K562 (cell line): ENCODE measurements around the gene HDAC7. TPM values are rescaled to one million over a fixed set of nuclear protein-coding genes. Genes with fewer than 3 reads are reported as not detected.

Source experiments
- ATAC-seq: fragments of 200-7000 bp; cut with Tn5 transposase; 3 replicates; pipeline ENCODE4 v1.9.1; 2020; ENCODE audit warnings: moderate library complexity
- BruUV-seq: library from RNA; stranded (reverse); fragments of 400-500 nt; replicated peaks from 2 replicates; lab custom pipeline; 2021; lab: Mats Ljungman, UMichigan
- CTCF ChIA-PET: fragments of 300-600 bp; formaldehyde crosslinking; extraction: SDS; loops from one replicate; lab custom pipeline; 2021; ENCODE audit warnings: low intra/inter-chr PET ratio; lab: Yijun Ruan, JAX
- POLR2A ChIA-PET: fragments of 300-600, 350-650 bp; sonication (Branson Sonifier 250); formaldehyde crosslinking; extraction: SDS; loops from one replicate; lab custom pipeline; 2021; ENCODE audit warnings: antibody characterized with exemption, inconsistent platforms; lab: Yijun Ruan, JAX
- DNase-seq, 4 experiments: peaks; one replicate each; pipeline versions ENCODE4 v3.0.0 to v3.0.0-alpha.2; 2011 to 2018; ENCODE audit warnings: low spot score in 3 of 4, mixed read lengths in 3 of 4; ENCODE audit errors: extremely low read depth in 1 of 4
- FAIRE-seq: peaks from 2 replicates; lab custom pipeline; 2011; peaks lifted over from hg19 to GRCh38; lab: Jason Lieb, UNC
- H2AFZ ChIP-seq: 2 replicates; pipeline ENCODE4 v1.6.0; 2011; ENCODE audit warnings: low read depth, low read length, control low read depth, inconsistent platforms
- H3K27ac ChIP-seq: fragments of 200-600 bp; 3 replicates; pipeline ENCODE4 v1.8.0; 2011; ENCODE audit warnings: low read depth, mild to moderate bottlenecking, control low read depth, inconsistent platforms, low read length, moderate library complexity, mixed read lengths; ENCODE audit errors: extremely low read depth
- H3K27me3 ChIP-seq, 2 experiments: fragments of 300-600 bp in 1 of 2; 2 replicates in 1 of 2; 3 replicates in 1 of 2; pipeline versions ENCODE4 v1.6.0 to v1.8.0; 2011; ENCODE audit warnings: inconsistent platforms in 2 of 2, low read length in 2 of 2, mild to moderate bottlenecking in 1 of 2, mixed read lengths in 1 of 2, moderate library complexity in 1 of 2; ENCODE audit not compliant: control insufficient read depth in 2 of 2, insufficient read depth in 2 of 2
- H3K36me3 ChIP-seq: fragments of 300-600 bp; 3 replicates; pipeline ENCODE4 v1.8.0; 2011; ENCODE audit warnings: mild to moderate bottlenecking, low read length, inconsistent platforms; ENCODE audit not compliant: control insufficient read depth, insufficient read depth
- H3K4me1 ChIP-seq, 2 experiments: fragments of 200-600 bp in 1 of 2; replicated peaks in 1 of 2; 2 replicates in 1 of 2; 3 replicates in 1 of 2; pipeline versions ENCODE4 v1.5.1 to v1.8.0; 2011; ENCODE audit warnings: inconsistent platforms in 2 of 2, low read length in 2 of 2, mild to moderate bottlenecking in 1 of 2, mixed read lengths in 1 of 2, moderate library complexity in 1 of 2; ENCODE audit not compliant: control insufficient read depth in 2 of 2, insufficient read depth in 2 of 2
- H3K4me2 ChIP-seq: 2 replicates; pipeline ENCODE4 v1.6.1; 2011; ENCODE audit warnings: low read length, control low read depth, inconsistent platforms, mixed read lengths; ENCODE audit not compliant: insufficient read depth
- H3K4me3 ChIP-seq: fragments of 200-600 bp; sonication (generic), shearing (Covaris generic); 2 replicates; pipeline ENCODE4 v1.5.1; 2016; ENCODE audit warnings: control low read depth, inconsistent platforms
- H3K79me2 ChIP-seq: fragments of 200-600 bp; 3 replicates; pipeline ENCODE4 v1.8.0; 2011; ENCODE audit warnings: low read length, inconsistent platforms; ENCODE audit not compliant: control insufficient read depth, insufficient read depth
- H3K9ac ChIP-seq, 2 experiments: 2 replicates each; pipeline versions ENCODE4 v1.6.0 to v1.6.1; 2011; ENCODE audit warnings: low read depth in 2 of 2, low read length in 2 of 2, control low read depth in 1 of 2, inconsistent platforms in 1 of 2, mild to moderate bottlenecking in 1 of 2, mixed read lengths in 1 of 2; ENCODE audit not compliant: insufficient read depth in 1 of 2
- H3K9me1 ChIP-seq: one replicate; pipeline ENCODE4 v1.6.0; 2011; ENCODE audit warnings: inconsistent platforms, mild to moderate bottlenecking, low read length, moderate library complexity; ENCODE audit not compliant: control insufficient read depth, insufficient read depth
- H3K9me3 ChIP-seq: replicated peaks from 2 replicates; pipeline ENCODE4 v1.5.1; 2011; ENCODE audit warnings: low read depth, low read length, inconsistent platforms; ENCODE audit not compliant: control insufficient read depth, insufficient read depth
- H4K20me1 ChIP-seq: replicated peaks from 2 replicates; pipeline ENCODE4 v1.6.1; 2011; ENCODE audit warnings: low read length, inconsistent platforms, mixed read lengths; ENCODE audit not compliant: control insufficient read depth, insufficient read depth
- EGR1 ChIP-seq: fragments of 450-650 bp; conservative IDR thresholded peaks from 2 replicates; pipeline ENCODE4 v1.6.1; 2017; ENCODE audit warnings: mild to moderate bottlenecking
- FOXJ2 ChIP-seq: fragments of 200-800 bp; sonication (Bioruptor generic); IDR thresholded peaks from 2 replicates; pipeline ENCODE4 v1.6.1; 2016; ENCODE audit warnings: missing genetic modification characterization, missing compliant biosample characterization
- IRF1 ChIP-seq: sonication (generic); formaldehyde crosslinking; IDR thresholded peaks from 2 replicates; pipeline ENCODE4 v1.8.0; 2022; ENCODE audit warnings: missing genetic modification reagents, mild to moderate bottlenecking, borderline replicate concordance
- NCOA2 ChIP-seq, 2 experiments: fragments of 450-650 bp; IDR thresholded peaks; 2 replicates each; pipeline ENCODE4 v1.6.1; 2018; ENCODE audit warnings: mild to moderate bottlenecking in 2 of 2, moderate library complexity in 1 of 2; ENCODE audit not compliant: partially characterized antibody in 2 of 2
- NR2C1 ChIP-seq, 2 experiments: fragments of 450-650 bp; IDR thresholded peaks; 2 replicates each; pipeline ENCODE4 v1.6.1; 2017; ENCODE audit warnings: mild to moderate bottlenecking in 2 of 2, antibody characterized with exemption in 1 of 2, inconsistent platforms in 1 of 2, missing compliant biosample characterization in 1 of 2, missing genetic modification characterization in 1 of 2
- NR4A1 ChIP-seq, 2 experiments: fragments of 250-450 bp in 1 of 2; fragments of 450-650 bp in 1 of 2; sonication (Bioruptor Pico) in 1 of 2; IDR thresholded peaks; 2 replicates each; pipeline versions ENCODE4 v1.4.0 to v1.6.1; 2016 to 2020; ENCODE audit warnings: mild to moderate bottlenecking in 2 of 2, missing compliant biosample characterization in 1 of 2, missing genetic modification characterization in 1 of 2, moderate library complexity in 1 of 2
- PTTG1 ChIP-seq: fragments of 450-650 bp; IDR thresholded peaks from 2 replicates; pipeline ENCODE4 v1.6.1; 2016; ENCODE audit warnings: low read depth, mild to moderate bottlenecking, missing genetic modification characterization, missing compliant biosample characterization
- SMAD4 ChIP-seq: fragments of 250-450 bp; sonication (Bioruptor Pico); conservative IDR thresholded peaks from 2 replicates; pipeline ENCODE4 v1.8.0; 2021; ENCODE audit warnings: inconsistent platforms, mild to moderate bottlenecking, moderate library complexity
- SNIP1 ChIP-seq: fragments of 450-650 bp; IDR thresholded peaks from 2 replicates; pipeline ENCODE4 v1.7.1; 2017; ENCODE audit warnings: low read depth, mild to moderate bottlenecking
- TSC22D4 ChIP-seq: fragments of 450-650 bp; IDR thresholded peaks from 2 replicates; pipeline ENCODE4 v1.6.1; 2016; ENCODE audit warnings: missing genetic modification characterization, missing biosample characterization, control low read depth
- VEZF1 ChIP-seq: fragments of 200-800 bp; sonication (Bioruptor generic); IDR thresholded peaks from 2 replicates; pipeline ENCODE4 v1.6.1; 2017; ENCODE audit warnings: missing genetic modification characterization, missing compliant biosample characterization
- ZNF175 ChIP-seq: fragments of 200-800 bp; sonication (Bioruptor generic); IDR thresholded peaks from 2 replicates; pipeline ENCODE4 v1.6.1; 2016; ENCODE audit warnings: low read depth, mild to moderate bottlenecking, missing genetic modification characterization, missing compliant biosample characterization
- ZNF282 ChIP-seq: sonication (generic); formaldehyde crosslinking; IDR thresholded peaks from 2 replicates; pipeline ENCODE4 v1.8.1; 2023; ENCODE audit warnings: missing genetic modification reagents
- ZNF561 ChIP-seq: fragments of 450-650 bp; formaldehyde crosslinking; conservative IDR thresholded peaks from 2 replicates; pipeline ENCODE4 v1.4.0; 2020; ENCODE audit warnings: mild to moderate bottlenecking, moderate library complexity
- ZNF584 ChIP-seq: fragments of 200-800 bp; sonication (Bioruptor generic); IDR thresholded peaks from 2 replicates; pipeline ENCODE4 v1.6.1; 2016; ENCODE audit warnings: low read depth, mild to moderate bottlenecking, missing genetic modification characterization, missing compliant biosample characterization
- ZNF740 ChIP-seq, 3 experiments: fragments of 200-800 bp in 1 of 3; sonication (Bioruptor generic) in 1 of 3; sonication (generic) in 1 of 3; formaldehyde crosslinking in 1 of 3; IDR thresholded peaks; 2 replicates each; pipeline versions ENCODE4 v1.6.1 to v1.8.0; 2016 to 2022; ENCODE audit warnings: mild to moderate bottlenecking in 2 of 3, missing compliant biosample characterization in 2 of 3, missing genetic modification characterization in 2 of 3, missing genetic modification reagents in 1 of 3
- ZNF79 ChIP-seq: fragments of 250-450 bp; sonication (Bioruptor Pico); IDR thresholded peaks from 2 replicates; pipeline ENCODE4 v1.4.0; 2020; ENCODE audit warnings: low read depth, mild to moderate bottlenecking, moderate library complexity
- WGBS: fragments of 100-300 bp; shearing (Covaris generic); methylation state at CpG from one replicate; pipeline ENCODE4 v1.1.6; 2016; ENCODE audit warnings: low coverage, mixed read lengths; ENCODE audit not compliant: insufficient coverage; ENCODE audit errors: missing lambda C conversion rate; 5-methylcytosine and 5-hydroxymethylcytosine counted together
- in situ Hi-C: fragments of 300-500 bp; cut with MboI; formaldehyde crosslinking; loops from 4 replicates; pipeline ENCODE4 v1.15.0; 2018; ENCODE audit warnings: inconsistent platforms, mixed read lengths
- intact Hi-C: fragments of 100-400 bp; cut with micrococcal nuclease; formaldehyde crosslinking; loops from 2 replicates; pipeline ENCODE4 v1.14.2; 2022
- polyA plus RNA-seq, 8 experiments: library from polyadenylated mRNA; depleted of rRNA in 4 of 8; stranded (reverse) in 5 of 8; unstranded in 3 of 8; fragments of >200 nt; fragmentation: Nextera tagmentation in 2 of 8; fragmentation: Illumina TruSeq in 1 of 8; extraction: Ambion mirVana in 2 of 8; extraction: Trizol in 1 of 8; gene quantifications; 2 replicates each; pipeline versions ENCODE4 v1.2.1 to v1.2.3, GENCODE V29; 2011 to 2014; ENCODE audit warnings: inconsistent platforms in 1 of 8, missing spikeins in 1 of 8
- total RNA-seq, 7 experiments: library from RNA; depleted of rRNA in 6 of 7; stranded (reverse); fragments of >200 nt in 6 of 7; fragmentation: Illumina TruSeq in 2 of 7; extraction: Trizol in 2 of 7; gene quantifications; 2 replicates each; pipeline versions ENCODE4 v1.2.1 to v1.2.3, GENCODE V29; 2011 to 2021; ENCODE audit warnings: low replicate concordance in 1 of 7

HDAC7 gene
- total and polyA plus RNA-seq, 9 of the 15 experiments (the other 6 are each of a cell fraction or from before 2014, with no cell fraction given), result 2.5 to 129 (median 31.1) TPM

- H3K4me2 ChIP-seq, result peak overlapping the region; percentile 43; the same call in 1 of the 2 replicates
- peaks cover 5 to 22% of the 10 kb centered on the region in 2 experiments; a peak in 3 of 5 replicates for H3K4me1 ChIP-seq
- H3K36me3 ChIP-seq, result no peaks in the 10 kb centered on the region
- H3K27ac ChIP-seq, result no peak overlapping the region; the same call in 2 of the 3 replicates
- POLR2A ChIA-PET, result interaction anchor here (0.6 to 1.2 kb wide), 4 partner anchors 18 to 45 kb away, joined by 3 to 4 read pairs (median 3); no protein-coding TSS in a partner anchor
- H3K9me3 ChIP-seq, result no peaks in the 10 kb centered on the region
- CTCF ChIA-PET, result no interaction called here
- H4K20me1 ChIP-seq, result 0 out of 2 replicates have a peak, but pooled peaks cover 5% of the 10 kb centered on the region
- no TSS peak for BruUV-seq
- 63% methylated on average over 3 of the region's 3 CpGs for WGBS
- no peak for DNase-seq
- no peak overlapping the region for H2AFZ ChIP-seq
- ATAC-seq, result peak; percentile 13
- no peak for FAIRE-seq
- in situ Hi-C loops (no loop called here), intact Hi-C loops (no loop called here)
- peak overlapping the region in 1 of 2 experiments; percentile 49; a peak in 1 of 4 replicates for H3K9ac ChIP-seq
- H3K9me1 ChIP-seq, result no peaks in the 10 kb centered on the region
- no peak overlapping the region for H3K4me3 ChIP-seq
- H3K79me2 ChIP-seq, result no peaks in the 10 kb centered on the region
- H3K27me3 ChIP-seq, result no peaks in the 10 kb centered on the region
- TF ChIP-seq ZNF561 (CRISPR knock-in tag) (0 out of 2 replicates have a peak, but pooled peaks have one; percentile 29), FOXJ2 (0 out of 2 replicates have a peak, but pooled peaks have one; percentile 0), ZNF79 (CRISPR knock-in tag) (peak; percentile 48; the same call in 1 of the 2 replicates), NR2C1 (IDR thresholded peaks at IDR 0.05) (no peak), NR2C1 (tag; IDR thresholded peaks at IDR 0.05) (peak; percentile 50), ZNF175 (0 out of 2 replicates have a peak, but pooled peaks have one; percentile 35), EGR1 (peak; percentile 23; the same call in 1 of the 2 replicates), SMAD4 (CRISPR knock-in tag) (peak; percentile 70), TSC22D4 (tag) (no peak), NCOA2 (IDR thresholded peaks at IDR 0.05; ENCODE audit: partially characterized antibody in 2 of 2) (no peak), PTTG1 (tag) (peak; percentile 75), ZNF282 (CRISPR knock-in tag) (no peak), ZNF584 (CRISPR knock-in tag) (no peak), NR4A1 (CRISPR knock-in tag; IDR thresholded peaks at IDR 0.05) (no peak), NR4A1 (tag; IDR thresholded peaks at IDR 0.05) (0 out of 2 replicates have a peak, but pooled peaks have one; percentile 53), SNIP1 (no peak), VEZF1 (CRISPR knock-in tag) (no peak), IRF1 (CRISPR knock-in tag) (no peak), ZNF740 (CRISPR knock-in tag; IDR thresholded peaks at IDR 0.05) (no peak), ZNF740 (tag; IDR thresholded peaks at IDR 0.05) (peak in 1 of 2 experiments; percentile 73; a peak in 2 of 4 replicates)
These were observed 31.7 kb upstream of the HDAC7 start for GRCh38 chr12:47851303-47851952.
